GM12878 (cell line): ENCODE measurements around the gene STK32A.

Experiments
- EP300 ChIP-seq, 2 experiments: fragments of 150-350 bp in 1 of 2; IDR thresholded peaks; 2 replicates each; pipeline ENCODE4 v1.6.1; 2011 to 2012; ENCODE audit warnings: low read depth in 2 of 2, low read length in 2 of 2, borderline replicate concordance in 1 of 2, improper control_type of control experiment in 1 of 2, inconsistent platforms in 1 of 2; ENCODE audit not compliant: control insufficient read depth in 1 of 2
- ETV6 ChIP-seq, 2 experiments: fragments of 450-650 bp in 1 of 2; IDR thresholded peaks in 1 of 2; conservative IDR thresholded peaks in 1 of 2; 2 replicates each; pipeline ENCODE4 v1.6.1; 2014; ENCODE audit warnings: antibody characterized with exemption in 1 of 2, borderline replicate concordance in 1 of 2, low read depth in 1 of 2, mild to moderate bottlenecking in 1 of 2, moderate library complexity in 1 of 2
- FOXK2 ChIP-seq: fragments of 450-650 bp; IDR thresholded peaks from 2 replicates; pipeline ENCODE4 v1.6.1; 2017; ENCODE audit warnings: mild to moderate bottlenecking, moderate library complexity
- HDAC2 ChIP-seq: fragments of 200-600 bp; sonication (generic); IDR thresholded peaks from 2 replicates; pipeline ENCODE4 v1.6.1; 2017
- MYC ChIP-seq: IDR thresholded peaks from 2 replicates; pipeline ENCODE4 v1.6.1; 2011; ENCODE audit warnings: mild to moderate bottlenecking, low read length, moderate library complexity, inconsistent platforms; ENCODE audit not compliant: insufficient read depth, insufficient replicate concordance, insufficient read length, severe bottlenecking
- POLR2A ChIP-seq: IDR thresholded peaks from 2 replicates; pipeline ENCODE4 v1.6.1; 2011; ENCODE audit warnings: low read depth, mild to moderate bottlenecking, low read length
- POLR2AphosphoS5 ChIP-seq: IDR thresholded peaks from 2 replicates; pipeline ENCODE4 v1.6.1; 2011; ENCODE audit warnings: mild to moderate bottlenecking, low read length, inconsistent platforms
- RAD21 ChIP-seq: IDR thresholded peaks from 2 replicates; pipeline ENCODE4 v1.6.1; 2011; ENCODE audit warnings: mild to moderate bottlenecking, low read depth, low read length, moderate library complexity; ENCODE audit not compliant: insufficient read depth
- RCOR1 ChIP-seq: conservative IDR thresholded peaks from 2 replicates; pipeline ENCODE4 v1.6.1; 2012; ENCODE audit warnings: low read depth, low read length, improper control_type of control experiment
- SIN3A ChIP-seq: IDR thresholded peaks from 2 replicates; pipeline ENCODE4 v1.6.1; 2012; ENCODE audit warnings: low read depth, low read length, improper control_type of control experiment
- TF ChIP-seq, protein P1 (sequence below): fragments of 450-650 bp; IDR thresholded peaks from 2 replicates; pipeline ENCODE4 v1.6.1; 2016; ENCODE audit warnings: mild to moderate bottlenecking
- TF ChIP-seq, protein P2 (sequence below), 3 experiments: IDR thresholded peaks in 2 of 3; conservative IDR thresholded peaks in 1 of 3; 2 replicates each; pipeline ENCODE4 v1.5.1; 2011; ENCODE audit warnings: low read depth in 3 of 3, low read length in 3 of 3, mild to moderate bottlenecking in 3 of 3, control low read depth in 2 of 3, moderate library complexity in 2 of 3, inconsistent platforms in 1 of 3, mixed read lengths in 1 of 3; ENCODE audit not compliant: control insufficient read depth in 2 of 3, insufficient read depth in 1 of 3; ENCODE audit errors: extremely low read depth in 1 of 3

DNA sequence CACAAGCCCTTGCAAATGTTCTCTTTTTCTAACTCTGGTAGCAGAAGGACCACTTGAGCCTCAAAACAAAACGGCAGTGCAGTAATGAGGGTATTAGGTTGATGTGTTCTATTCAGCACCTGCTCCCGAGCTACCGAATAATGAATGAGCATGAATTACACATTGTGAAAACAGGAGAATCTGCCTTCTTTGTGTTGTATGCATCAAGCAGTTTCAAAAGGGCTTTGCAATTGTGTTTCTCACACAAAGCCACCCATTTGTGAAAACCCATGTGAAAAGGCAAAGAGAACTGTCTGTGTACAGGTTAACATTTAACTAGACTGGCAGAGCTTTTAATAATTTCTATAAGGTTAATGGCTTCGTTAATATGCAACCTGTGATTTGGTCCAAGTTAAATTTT lies 97.8 kb downstream of the STK32A start:
- no peak for TF ChIP-seq ETV6 (conservative IDR thresholded peaks at IDR 0.05 in 1 of 2, IDR thresholded peaks at IDR 0.05 in 1 of 2; ENCODE audit: borderline replicate concordance in 1 of 2, low read depth in 1 of 2)
- TF ChIP-seq, protein P1, sequence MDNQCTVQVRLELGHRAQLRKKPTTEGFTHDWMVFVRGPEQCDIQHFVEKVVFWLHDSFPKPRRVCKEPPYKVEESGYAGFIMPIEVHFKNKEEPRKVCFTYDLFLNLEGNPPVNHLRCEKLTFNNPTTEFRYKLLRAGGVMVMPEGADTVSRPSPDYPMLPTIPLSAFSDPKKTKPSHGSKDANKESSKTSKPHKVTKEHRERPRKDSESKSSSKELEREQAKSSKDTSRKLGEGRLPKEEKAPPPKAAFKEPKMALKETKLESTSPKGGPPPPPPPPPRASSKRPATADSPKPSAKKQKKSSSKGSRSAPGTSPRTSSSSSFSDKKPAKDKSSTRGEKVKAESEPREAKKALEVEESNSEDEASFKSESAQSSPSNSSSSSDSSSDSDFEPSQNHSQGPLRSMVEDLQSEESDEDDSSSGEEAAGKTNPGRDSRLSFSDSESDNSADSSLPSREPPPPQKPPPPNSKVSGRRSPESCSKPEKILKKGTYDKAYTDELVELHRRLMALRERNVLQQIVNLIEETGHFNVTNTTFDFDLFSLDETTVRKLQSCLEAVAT = no peak
- TF ChIP-seq, protein P2, sequence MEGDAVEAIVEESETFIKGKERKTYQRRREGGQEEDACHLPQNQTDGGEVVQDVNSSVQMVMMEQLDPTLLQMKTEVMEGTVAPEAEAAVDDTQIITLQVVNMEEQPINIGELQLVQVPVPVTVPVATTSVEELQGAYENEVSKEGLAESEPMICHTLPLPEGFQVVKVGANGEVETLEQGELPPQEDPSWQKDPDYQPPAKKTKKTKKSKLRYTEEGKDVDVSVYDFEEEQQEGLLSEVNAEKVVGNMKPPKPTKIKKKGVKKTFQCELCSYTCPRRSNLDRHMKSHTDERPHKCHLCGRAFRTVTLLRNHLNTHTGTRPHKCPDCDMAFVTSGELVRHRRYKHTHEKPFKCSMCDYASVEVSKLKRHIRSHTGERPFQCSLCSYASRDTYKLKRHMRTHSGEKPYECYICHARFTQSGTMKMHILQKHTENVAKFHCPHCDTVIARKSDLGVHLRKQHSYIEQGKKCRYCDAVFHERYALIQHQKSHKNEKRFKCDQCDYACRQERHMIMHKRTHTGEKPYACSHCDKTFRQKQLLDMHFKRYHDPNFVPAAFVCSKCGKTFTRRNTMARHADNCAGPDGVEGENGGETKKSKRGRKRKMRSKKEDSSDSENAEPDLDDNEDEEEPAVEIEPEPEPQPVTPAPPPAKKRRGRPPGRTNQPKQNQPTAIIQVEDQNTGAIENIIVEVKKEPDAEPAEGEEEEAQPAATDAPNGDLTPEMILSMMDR (IDR thresholded peaks at IDR 0.05 in 2 of 3, conservative IDR thresholded peaks at IDR 0.05 in 1 of 3; ENCODE audit: control insufficient read depth in 2 of 3, extremely low read depth in 1 of 3, insufficient read depth in 1 of 3, low read depth in 3 of 3, low read length in 3 of 3) = no peak
- TF ChIP-seq MYC = no peak
- no peak for TF ChIP-seq HDAC2
- no peak for TF ChIP-seq POLR2A
- TF ChIP-seq SIN3A = no peak
- no peak for TF ChIP-seq FOXK2
- no peak for TF ChIP-seq RCOR1
- no peak for TF ChIP-seq RAD21
- TF ChIP-seq POLR2AphosphoS5 = no peak
- TF ChIP-seq EP300 (IDR thresholded peaks at IDR 0.05; ENCODE audit: borderline replicate concordance in 1 of 2, control insufficient read depth in 1 of 2, low read depth in 2 of 2, low read length in 2 of 2) = no peak
